ENCODE data around the gene HACD4. TPM values are rescaled to one million over a fixed set of nuclear protein-coding genes. Genes with fewer than 3 reads are reported as not detected.

The HACD4 gene
- polyA plus RNA-seq, 1 donor (not counting 4 experiments of a cell fraction or from before 2014, with no cell fraction given), result 10.4 TPM

DNA sequence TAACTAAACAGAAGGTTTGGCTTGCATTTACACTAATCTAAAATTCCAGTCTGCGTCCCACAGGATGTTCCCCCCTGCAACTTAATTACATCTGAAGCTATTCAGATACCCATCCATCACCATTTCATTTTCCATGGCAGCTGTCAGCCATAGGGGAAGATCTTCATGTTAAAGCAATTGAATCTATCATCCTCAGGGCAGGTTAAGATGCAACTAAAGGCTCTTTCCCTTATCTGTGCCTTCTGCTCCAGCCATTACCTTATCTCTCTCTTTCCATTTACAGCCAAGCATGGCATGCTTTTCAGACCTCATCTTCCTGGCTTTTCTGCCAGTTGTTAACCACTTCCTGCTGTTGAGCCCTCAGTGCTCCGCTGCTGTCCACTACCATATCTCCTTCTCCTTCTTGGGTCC lies 15.8 kb upstream of the HACD4 start:
- Histone ChIP-seq H3K9me3 (ENCODE audit: control insufficient read depth, low read depth, low read length) (no peaks in the 10 kb centered on the region), H3K9me1 (ENCODE audit: control insufficient read depth, extremely low read depth, insufficient read depth, low read length) (no peaks in the 10 kb centered on the region), H3K79me2 (ENCODE audit: control insufficient read depth, insufficient read depth, low read length) (no peaks in the 10 kb centered on the region), H3K27me3 (ENCODE audit: control insufficient read depth, extremely low read depth, insufficient read depth, low read length) (no peaks in the 10 kb centered on the region), H4K20me1 (ENCODE audit: control insufficient read depth, extremely low read depth, insufficient read depth, low read length) (no peaks in the 10 kb centered on the region), H3K4me1 (ENCODE audit: control insufficient read depth, extremely low read depth, insufficient read depth, low read length) (no peaks in the 10 kb centered on the region), H3K36me3 (ENCODE audit: control insufficient read depth in 2 of 2, extremely low read depth in 1 of 2, insufficient read depth in 2 of 2, low read length in 2 of 2) (no peaks in the 10 kb centered on the region), H3K9ac (ENCODE audit: control insufficient read depth, extremely low read depth, insufficient read depth, low read length) (no peak overlapping the region), H2AFZ (ENCODE audit: control insufficient read depth, low read length) (no peak overlapping the region), H3K4me3 (ENCODE audit: control insufficient read depth in 2 of 3, extremely low read depth in 1 of 3, insufficient read depth in 2 of 3, low read depth in 1 of 3, low read length in 3 of 3) (no peak overlapping the region), H3K4me2 (ENCODE audit: control insufficient read depth, extremely low read depth, insufficient read depth, low read depth, low read length) (no peak overlapping the region), H3K27ac (ENCODE audit: control insufficient read depth, insufficient read depth, low read length) (no peak overlapping the region)
- TF ChIP-seq EZH2 (IDR thresholded peaks at IDR 0.05; ENCODE audit: low read length), result no peak
- FAIRE-seq (no peak), DNase-seq (ENCODE audit: low read depth, low spot score) (no peak)
- dilution Hi-C loops (cut with MboI; ENCODE audit: extremely low pct_ligation_motif_present, low sequenced_read_pairs), result no loop called here

DNA sequence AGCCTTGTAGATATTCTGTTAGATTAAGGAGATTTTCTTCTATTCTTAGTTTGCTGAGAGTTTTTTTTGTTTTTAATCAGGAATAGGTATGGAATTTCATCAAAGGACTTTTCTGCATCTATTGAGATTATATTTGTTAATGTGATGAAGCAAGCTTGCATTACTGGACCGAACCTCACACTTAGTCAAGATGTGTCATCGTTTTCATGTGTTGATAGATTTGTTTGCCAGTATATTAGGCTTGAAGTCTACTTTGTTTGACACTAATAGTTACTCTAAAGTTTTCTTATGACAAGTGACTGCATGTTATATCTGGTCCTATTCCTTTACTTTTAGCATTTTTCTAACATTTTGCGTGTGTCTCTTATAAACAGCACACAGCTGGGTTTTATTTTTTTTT lies 12.4 kb upstream of the HACD4 start:
- Histone ChIP-seq H3K4me2 (ENCODE audit: control insufficient read depth, extremely low read depth, insufficient read depth, low read depth, low read length) (no peak overlapping the region), H3K9ac (ENCODE audit: control insufficient read depth, extremely low read depth, insufficient read depth, low read length) (no peak overlapping the region), H3K4me3 (ENCODE audit: control insufficient read depth in 2 of 3, extremely low read depth in 1 of 3, insufficient read depth in 2 of 3, low read depth in 1 of 3, low read length in 3 of 3) (no peak overlapping the region), H3K27ac (ENCODE audit: control insufficient read depth, insufficient read depth, low read length) (no peak overlapping the region), H2AFZ (ENCODE audit: control insufficient read depth, low read length) (no peak overlapping the region), H3K27me3 (ENCODE audit: control insufficient read depth, extremely low read depth, insufficient read depth, low read length) (no peaks in the 10 kb centered on the region), H4K20me1 (ENCODE audit: control insufficient read depth, extremely low read depth, insufficient read depth, low read length) (no peaks in the 10 kb centered on the region), H3K79me2 (ENCODE audit: control insufficient read depth, insufficient read depth, low read length) (no peaks in the 10 kb centered on the region), H3K4me1 (ENCODE audit: control insufficient read depth, extremely low read depth, insufficient read depth, low read length) (no peaks in the 10 kb centered on the region), H3K9me3 (ENCODE audit: control insufficient read depth, low read depth, low read length) (no peaks in the 10 kb centered on the region), H3K36me3 (ENCODE audit: control insufficient read depth in 2 of 2, extremely low read depth in 1 of 2, insufficient read depth in 2 of 2, low read length in 2 of 2) (no peaks in the 10 kb centered on the region), H3K9me1 (ENCODE audit: control insufficient read depth, extremely low read depth, insufficient read depth, low read length) (no peaks in the 10 kb centered on the region)
- DNase-seq (ENCODE audit: low read depth, low spot score) (no peak), FAIRE-seq (no peak)
- dilution Hi-C loops (cut with MboI; ENCODE audit: extremely low pct_ligation_motif_present, low sequenced_read_pairs), result no loop called here
- no peak for TF ChIP-seq EZH2 (IDR thresholded peaks at IDR 0.05; ENCODE audit: low read length)
- TF ChIP-seq, protein P1, sequence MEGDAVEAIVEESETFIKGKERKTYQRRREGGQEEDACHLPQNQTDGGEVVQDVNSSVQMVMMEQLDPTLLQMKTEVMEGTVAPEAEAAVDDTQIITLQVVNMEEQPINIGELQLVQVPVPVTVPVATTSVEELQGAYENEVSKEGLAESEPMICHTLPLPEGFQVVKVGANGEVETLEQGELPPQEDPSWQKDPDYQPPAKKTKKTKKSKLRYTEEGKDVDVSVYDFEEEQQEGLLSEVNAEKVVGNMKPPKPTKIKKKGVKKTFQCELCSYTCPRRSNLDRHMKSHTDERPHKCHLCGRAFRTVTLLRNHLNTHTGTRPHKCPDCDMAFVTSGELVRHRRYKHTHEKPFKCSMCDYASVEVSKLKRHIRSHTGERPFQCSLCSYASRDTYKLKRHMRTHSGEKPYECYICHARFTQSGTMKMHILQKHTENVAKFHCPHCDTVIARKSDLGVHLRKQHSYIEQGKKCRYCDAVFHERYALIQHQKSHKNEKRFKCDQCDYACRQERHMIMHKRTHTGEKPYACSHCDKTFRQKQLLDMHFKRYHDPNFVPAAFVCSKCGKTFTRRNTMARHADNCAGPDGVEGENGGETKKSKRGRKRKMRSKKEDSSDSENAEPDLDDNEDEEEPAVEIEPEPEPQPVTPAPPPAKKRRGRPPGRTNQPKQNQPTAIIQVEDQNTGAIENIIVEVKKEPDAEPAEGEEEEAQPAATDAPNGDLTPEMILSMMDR (optimal IDR thresholded peaks at IDR 0.05 in 1 of 3, IDR thresholded peaks at IDR 0.05 in 1 of 3, conservative IDR thresholded peaks at IDR 0.05 in 1 of 3; ENCODE audit: extremely low read depth in 1 of 3, insufficient read depth in 2 of 3, low read length in 3 of 3), result no peak

DNA sequence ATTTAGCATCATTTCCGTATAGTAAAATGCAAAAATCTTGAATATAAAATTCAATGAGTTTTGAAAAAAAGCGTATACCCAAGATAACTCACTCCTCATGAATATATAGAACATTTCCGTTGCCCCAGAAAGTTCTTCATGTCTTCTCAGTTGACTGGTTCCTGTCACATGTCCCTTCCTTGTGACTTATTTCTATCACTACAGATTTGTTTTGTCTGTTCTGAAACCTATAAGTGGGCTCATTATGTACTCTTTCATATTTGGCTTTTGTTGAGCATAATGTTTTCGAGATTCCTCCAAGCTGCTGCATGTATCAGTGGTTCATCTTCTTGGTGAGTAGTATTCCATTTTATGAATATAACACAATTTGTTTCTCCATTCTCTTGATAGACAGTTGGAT lies 11.0 kb upstream of the HACD4 start:
- Histone ChIP-seq H3K27ac (ENCODE audit: control insufficient read depth, insufficient read depth, low read length) (no peak overlapping the region), H4K20me1 (ENCODE audit: control insufficient read depth, extremely low read depth, insufficient read depth, low read length) (no peaks in the 10 kb centered on the region), H2AFZ (ENCODE audit: control insufficient read depth, low read length) (no peak overlapping the region), H3K4me3 (ENCODE audit: control insufficient read depth in 2 of 3, extremely low read depth in 1 of 3, insufficient read depth in 2 of 3, low read depth in 1 of 3, low read length in 3 of 3) (no peak overlapping the region), H3K27me3 (ENCODE audit: control insufficient read depth, extremely low read depth, insufficient read depth, low read length) (no peaks in the 10 kb centered on the region), H3K4me2 (ENCODE audit: control insufficient read depth, extremely low read depth, insufficient read depth, low read depth, low read length) (no peak overlapping the region), H3K4me1 (ENCODE audit: control insufficient read depth, extremely low read depth, insufficient read depth, low read length) (no peaks in the 10 kb centered on the region), H3K9me3 (ENCODE audit: control insufficient read depth, low read depth, low read length) (no peaks in the 10 kb centered on the region), H3K9me1 (ENCODE audit: control insufficient read depth, extremely low read depth, insufficient read depth, low read length) (no peaks in the 10 kb centered on the region), H3K36me3 (ENCODE audit: control insufficient read depth in 2 of 2, extremely low read depth in 1 of 2, insufficient read depth in 2 of 2, low read length in 2 of 2) (no peaks in the 10 kb centered on the region), H3K9ac (ENCODE audit: control insufficient read depth, extremely low read depth, insufficient read depth, low read length) (no peak overlapping the region), H3K79me2 (ENCODE audit: control insufficient read depth, insufficient read depth, low read length) (no peaks in the 10 kb centered on the region)
- DNase-seq (ENCODE audit: low read depth, low spot score) (no peak), FAIRE-seq (no peak)
- TF ChIP-seq, protein P1 (optimal IDR thresholded peaks at IDR 0.05 in 1 of 3, IDR thresholded peaks at IDR 0.05 in 1 of 3, conservative IDR thresholded peaks at IDR 0.05 in 1 of 3; ENCODE audit: extremely low read depth in 1 of 3, insufficient read depth in 2 of 3, low read length in 3 of 3), result no peak
- no peak for TF ChIP-seq EZH2 (IDR thresholded peaks at IDR 0.05; ENCODE audit: low read length)
- dilution Hi-C loops (cut with MboI; ENCODE audit: extremely low pct_ligation_motif_present, low sequenced_read_pairs), result no loop called here
